Upper lobe of right lung (tissue), 1 donor: ENCODE data around the gene INIP. TPM values are rescaled to one million over a fixed set of nuclear protein-coding genes. Genes with fewer than 3 reads are reported as not detected.
A peak's percentile ranks its signal among the peaks of the same experiment; 100 is the strongest.

Experiments
- ATAC-seq: fragments of 200-7000 bp; cut with Tn5 transposase; one replicate; pipeline ENCODE4 v1.9.1; 2020; ENCODE audit warnings: mild to moderate bottlenecking, moderate library complexity
- DNase-seq: peaks from one replicate; pipeline ENCODE4 v3.0.0-alpha.2; 2020
- H3K27ac ChIP-seq: fragments of 200-600 bp; one replicate; pipeline ENCODE4 v1.8.0; 2022
- H3K27me3 ChIP-seq: fragments of 200-600 bp; one replicate; pipeline ENCODE4 v1.8.0; 2022; ENCODE audit warnings: mild to moderate bottlenecking
- H3K36me3 ChIP-seq: fragments of 200-600 bp; one replicate; pipeline ENCODE4 v1.8.0; 2022
- H3K4me1 ChIP-seq: fragments of 200-600 bp; one replicate; pipeline ENCODE4 v1.8.0; 2022
- H3K4me3 ChIP-seq: fragments of 200-600 bp; one replicate; pipeline ENCODE4 v1.8.0; 2022; ENCODE audit warnings: mild to moderate bottlenecking
- H3K9me3 ChIP-seq: fragments of 200-600 bp; one replicate; pipeline ENCODE4 v1.8.0; 2022
- intact Hi-C: fragments of 100-400 bp; cut with DNase I; formaldehyde crosslinking; loops from one replicate; pipeline ENCODE4 v1.11.0; 2022
- total RNA-seq: library from RNA; stranded (reverse); fragmentation: NEBNext Ultra II Directional; extraction: Animal tissue kit (Norgen Biotek cat#: 25700); gene quantifications from one replicate; pipeline ENCODE4 v1.2.1, GENCODE V29; 2021
- TF ChIP-seq, protein P1 (sequence below): fragments of 200-600 bp; IDR thresholded peaks from one replicate; pipeline ENCODE4 v1.8.0; 2022; ENCODE audit warnings: antibody characterized with exemption
- donor health status: DM: no; HTN: yes; CAD: no; lungs with severe emphysema.

INIP gene
- total RNA-seq, 1 donor from 2014 or later, result 22.7 TPM

DNA sequence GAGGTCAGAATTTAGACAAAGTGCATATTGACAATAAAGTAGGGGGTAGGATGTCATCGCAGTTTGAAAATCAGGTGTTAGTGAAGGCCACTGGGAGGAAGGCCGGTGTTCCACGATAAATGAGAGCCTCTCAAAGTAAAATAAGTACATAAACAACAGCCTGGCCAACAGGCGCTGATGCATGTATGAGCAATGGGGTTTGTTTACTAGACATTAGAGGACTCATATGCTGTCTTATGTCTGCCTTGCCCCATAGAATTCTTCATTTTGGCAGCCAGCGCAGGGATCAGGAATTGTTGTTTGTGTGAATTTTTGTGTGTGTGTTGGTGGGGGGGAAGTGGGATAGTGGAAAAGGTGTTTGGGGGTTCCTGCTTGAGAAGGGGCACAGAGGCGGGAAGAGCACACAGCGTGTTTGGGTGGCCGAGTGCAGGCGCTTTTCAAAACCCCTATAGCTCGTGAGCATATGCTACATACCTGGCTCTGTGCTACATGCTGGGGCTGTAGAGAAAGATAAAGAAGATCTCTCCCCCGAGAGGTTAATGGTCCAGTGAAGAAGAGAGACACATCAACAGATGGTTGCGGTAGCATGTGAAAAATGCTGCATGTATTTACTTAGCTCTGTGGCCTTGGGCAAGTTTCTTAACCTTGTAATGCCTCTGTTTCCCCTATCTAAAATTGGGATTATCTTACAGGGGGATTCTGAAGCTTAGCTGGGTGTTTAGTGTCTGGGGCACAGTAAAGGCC, 44.2 kb upstream of the INIP start:
- peaks cover 4% of the 10 kb centered on the region for H3K36me3 ChIP-seq
- H3K27me3 ChIP-seq, result no peaks in the 10 kb centered on the region
- H3K27ac ChIP-seq, result no peak overlapping the region
- H3K4me3 ChIP-seq, result no peak overlapping the region
- TF ChIP-seq, protein P1, sequence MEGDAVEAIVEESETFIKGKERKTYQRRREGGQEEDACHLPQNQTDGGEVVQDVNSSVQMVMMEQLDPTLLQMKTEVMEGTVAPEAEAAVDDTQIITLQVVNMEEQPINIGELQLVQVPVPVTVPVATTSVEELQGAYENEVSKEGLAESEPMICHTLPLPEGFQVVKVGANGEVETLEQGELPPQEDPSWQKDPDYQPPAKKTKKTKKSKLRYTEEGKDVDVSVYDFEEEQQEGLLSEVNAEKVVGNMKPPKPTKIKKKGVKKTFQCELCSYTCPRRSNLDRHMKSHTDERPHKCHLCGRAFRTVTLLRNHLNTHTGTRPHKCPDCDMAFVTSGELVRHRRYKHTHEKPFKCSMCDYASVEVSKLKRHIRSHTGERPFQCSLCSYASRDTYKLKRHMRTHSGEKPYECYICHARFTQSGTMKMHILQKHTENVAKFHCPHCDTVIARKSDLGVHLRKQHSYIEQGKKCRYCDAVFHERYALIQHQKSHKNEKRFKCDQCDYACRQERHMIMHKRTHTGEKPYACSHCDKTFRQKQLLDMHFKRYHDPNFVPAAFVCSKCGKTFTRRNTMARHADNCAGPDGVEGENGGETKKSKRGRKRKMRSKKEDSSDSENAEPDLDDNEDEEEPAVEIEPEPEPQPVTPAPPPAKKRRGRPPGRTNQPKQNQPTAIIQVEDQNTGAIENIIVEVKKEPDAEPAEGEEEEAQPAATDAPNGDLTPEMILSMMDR, result no peak
- no peak for DNase-seq
- no peak for ATAC-seq
- H3K4me1 ChIP-seq, result peaks cover 15% of the 10 kb centered on the region
- intact Hi-C loops, result no loop called here
- no peaks in the 10 kb centered on the region for H3K9me3 ChIP-seq

DNA sequence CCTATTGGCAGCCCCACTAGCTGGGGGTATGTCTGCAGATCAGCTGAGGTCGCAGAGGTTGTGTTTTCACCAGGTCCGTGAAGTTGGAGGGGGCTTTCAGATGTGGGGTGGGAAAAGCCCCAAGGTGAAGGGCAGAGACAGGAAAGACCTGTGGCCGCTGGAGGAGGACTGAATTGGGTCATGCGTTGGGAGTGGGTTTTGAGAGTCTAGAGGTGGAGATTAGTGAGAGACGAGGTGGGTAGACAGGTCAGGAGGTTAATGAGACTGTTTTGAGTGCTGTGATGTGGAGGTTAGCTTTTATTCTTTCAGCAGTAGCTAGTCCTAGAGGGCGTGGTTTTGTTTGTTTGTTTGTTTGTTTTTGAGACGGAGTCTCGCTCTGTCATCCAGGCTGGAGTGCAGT, 42.9 kb upstream of the INIP start:
- intact Hi-C loops, result no loop called here
- DNase-seq, result no peak
- Histone ChIP-seq H3K4me1 (peaks cover 17% of the 10 kb centered on the region), H3K9me3 (no peaks in the 10 kb centered on the region), H3K27ac (no peak overlapping the region), H3K27me3 (no peaks in the 10 kb centered on the region), H3K4me3 (no peak overlapping the region), H3K36me3 (peaks cover 4% of the 10 kb centered on the region)
- TF ChIP-seq, protein P1, result no peak
- ATAC-seq, result no peak

DNA sequence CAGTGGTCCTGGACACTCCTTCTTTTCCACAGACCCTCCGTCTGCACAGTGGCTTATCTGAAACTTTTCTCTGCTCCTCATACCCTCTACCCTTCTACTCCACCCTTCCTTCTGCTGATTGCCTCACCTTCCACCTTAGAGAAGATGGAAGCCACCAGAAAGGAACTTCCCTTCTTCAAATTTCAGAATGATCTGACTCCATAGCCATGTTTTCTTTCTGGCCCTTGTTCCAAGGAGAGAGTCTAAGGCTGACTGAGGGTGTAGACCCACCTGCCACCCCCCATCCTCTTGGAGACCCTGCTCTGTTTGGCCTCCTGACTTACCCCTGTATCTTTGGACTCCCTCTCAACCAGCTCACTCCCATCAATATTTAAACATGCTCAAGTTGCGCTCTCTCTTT, 40.0 kb upstream of the INIP start:
- no peaks in the 10 kb centered on the region for H3K27me3 ChIP-seq
- TF ChIP-seq, protein P1, result no peak
- H3K36me3 ChIP-seq, result peaks cover 4% of the 10 kb centered on the region
- H3K4me3 ChIP-seq, result no peak overlapping the region
- H3K27ac ChIP-seq, result no peak overlapping the region
- intact Hi-C loops, result no loop called here
- H3K9me3 ChIP-seq, result no peaks in the 10 kb centered on the region
- peaks cover 43% of the 10 kb centered on the region for H3K4me1 ChIP-seq
- DNase-seq, result no peak
- ATAC-seq, result no peak

DNA sequence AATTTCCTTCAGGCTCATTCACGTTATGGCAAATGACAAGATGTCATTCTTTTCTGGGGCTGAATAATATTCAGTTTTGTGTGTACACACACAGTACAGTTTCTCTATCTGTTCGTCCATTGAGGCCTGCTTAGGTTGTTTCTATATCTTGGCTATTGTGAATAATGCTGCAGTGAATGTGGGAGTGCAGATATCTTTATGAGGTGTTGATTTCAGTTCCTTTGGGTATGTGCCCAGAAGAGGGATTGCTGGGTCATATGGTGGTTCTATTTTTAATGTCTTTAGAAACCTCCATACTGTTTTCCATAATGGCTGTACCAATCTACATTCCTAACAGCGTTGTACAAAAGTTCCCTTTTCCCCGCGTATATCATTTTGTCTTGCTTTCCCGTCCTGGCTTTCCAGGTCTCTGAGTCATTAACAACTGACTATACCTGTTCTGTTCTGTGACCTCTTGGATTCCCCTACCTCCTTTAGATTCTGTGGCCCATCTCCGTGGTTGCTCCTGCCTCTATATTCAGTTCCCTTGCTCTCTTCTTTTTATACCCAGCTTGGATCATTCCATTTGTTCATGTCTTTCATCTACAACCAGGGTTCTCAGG, 39.5 kb upstream of the INIP start:
- TF ChIP-seq, protein P1, result no peak
- H3K27ac ChIP-seq, result no peak overlapping the region
- no peaks in the 10 kb centered on the region for H3K9me3 ChIP-seq
- no peaks in the 10 kb centered on the region for H3K36me3 ChIP-seq
- peaks cover 46% of the 10 kb centered on the region for H3K4me1 ChIP-seq
- intact Hi-C loops, result no loop called here
- no peak for DNase-seq
- ATAC-seq, result no peak
- no peaks in the 10 kb centered on the region for H3K27me3 ChIP-seq
- no peak overlapping the region for H3K4me3 ChIP-seq

DNA sequence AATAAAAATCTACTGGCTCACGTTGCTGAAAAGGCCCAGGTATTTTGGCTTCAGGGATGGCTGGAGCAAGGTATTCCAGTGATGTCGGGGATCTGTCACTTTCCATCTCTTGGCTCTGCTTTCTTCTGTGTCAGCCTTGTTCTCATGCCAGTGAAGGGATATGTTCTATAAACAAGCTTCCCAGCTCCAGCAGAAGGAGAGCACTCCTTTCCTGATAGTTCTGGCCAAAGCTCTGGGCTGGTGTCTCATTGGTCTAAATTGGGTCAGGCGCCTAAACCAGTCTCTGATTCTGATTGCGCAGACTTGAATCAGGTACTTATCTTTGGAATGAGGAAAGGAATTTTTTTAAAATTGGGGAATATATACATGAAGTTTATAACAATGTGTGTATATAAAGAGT, 37.8 kb upstream of the INIP start:
- Histone ChIP-seq H3K4me3 (peak overlapping the region; percentile 30), H3K9me3 (no peaks in the 10 kb centered on the region), H3K27ac (peak overlapping the region; percentile 71), H3K27me3 (no peaks in the 10 kb centered on the region), H3K36me3 (no peaks in the 10 kb centered on the region), H3K4me1 (peaks cover 52% of the 10 kb centered on the region)
- TF ChIP-seq, protein P1, result no peak
- no peak for DNase-seq
- peak; percentile 54 for ATAC-seq
- intact Hi-C loops, result no loop called here
